ENCODE measurements around the gene SRCAP.

GRCh38 chr16:30755955-30756780 lies 57.2 kb downstream of the SRCAP start:
- TF ChIP-seq, protein P1, sequence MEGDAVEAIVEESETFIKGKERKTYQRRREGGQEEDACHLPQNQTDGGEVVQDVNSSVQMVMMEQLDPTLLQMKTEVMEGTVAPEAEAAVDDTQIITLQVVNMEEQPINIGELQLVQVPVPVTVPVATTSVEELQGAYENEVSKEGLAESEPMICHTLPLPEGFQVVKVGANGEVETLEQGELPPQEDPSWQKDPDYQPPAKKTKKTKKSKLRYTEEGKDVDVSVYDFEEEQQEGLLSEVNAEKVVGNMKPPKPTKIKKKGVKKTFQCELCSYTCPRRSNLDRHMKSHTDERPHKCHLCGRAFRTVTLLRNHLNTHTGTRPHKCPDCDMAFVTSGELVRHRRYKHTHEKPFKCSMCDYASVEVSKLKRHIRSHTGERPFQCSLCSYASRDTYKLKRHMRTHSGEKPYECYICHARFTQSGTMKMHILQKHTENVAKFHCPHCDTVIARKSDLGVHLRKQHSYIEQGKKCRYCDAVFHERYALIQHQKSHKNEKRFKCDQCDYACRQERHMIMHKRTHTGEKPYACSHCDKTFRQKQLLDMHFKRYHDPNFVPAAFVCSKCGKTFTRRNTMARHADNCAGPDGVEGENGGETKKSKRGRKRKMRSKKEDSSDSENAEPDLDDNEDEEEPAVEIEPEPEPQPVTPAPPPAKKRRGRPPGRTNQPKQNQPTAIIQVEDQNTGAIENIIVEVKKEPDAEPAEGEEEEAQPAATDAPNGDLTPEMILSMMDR (IDR thresholded peaks at IDR 0.05): no peak
- no peak for TF ChIP-seq POLR2AphosphoS5 (IDR thresholded peaks at IDR 0.05)
- TF ChIP-seq POLR2A (IDR thresholded peaks at IDR 0.05): no peak
- no peak for TF ChIP-seq EP300 (IDR thresholded peaks at IDR 0.05)
